HG02870 (cell line): ENCODE measurements around the gene PROZ.
"Not testable (repeated sequence)": the region's sequence is repeated elsewhere in the genome, so short reads cannot be mapped to it uniquely, and the experiment has no call there.

Experiments used
- ATAC-seq: cut with Tn5 transposase; IDR thresholded peaks from one replicate; pipeline ENCODE4 v1.9.1; 2021; ENCODE audit warnings: mild to moderate bottlenecking, moderate library complexity; ENCODE audit not compliant: unreplicated experiment

Gene PROZ, protein sequence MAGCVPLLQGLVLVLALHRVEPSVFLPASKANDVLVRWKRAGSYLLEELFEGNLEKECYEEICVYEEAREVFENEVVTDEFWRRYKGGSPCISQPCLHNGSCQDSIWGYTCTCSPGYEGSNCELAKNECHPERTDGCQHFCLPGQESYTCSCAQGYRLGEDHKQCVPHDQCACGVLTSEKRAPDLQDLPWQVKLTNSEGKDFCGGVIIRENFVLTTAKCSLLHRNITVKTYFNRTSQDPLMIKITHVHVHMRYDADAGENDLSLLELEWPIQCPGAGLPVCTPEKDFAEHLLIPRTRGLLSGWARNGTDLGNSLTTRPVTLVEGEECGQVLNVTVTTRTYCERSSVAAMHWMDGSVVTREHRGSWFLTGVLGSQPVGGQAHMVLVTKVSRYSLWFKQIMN

GRCh38 chr13:113157929-113158747 lies at the start of gene PROZ:
Gene PROZ (plus strand): TSS chr13:113158648. CDS start chr13:113158661, 13 bp downstream.
- ATAC-seq, result no peak

- no peak for ATAC-seq
Measured at GRCh38 chr13:113109151-113110047, 49.0 kb upstream of the PROZ start.

GRCh38 chr13:113110048-113110851 lies 48.2 kb upstream of the PROZ start:
- ATAC-seq, result no peak

GRCh38 chr13:113110852-113111315 lies 47.6 kb upstream of the PROZ start:
- no peak for ATAC-seq

- ATAC-seq, result not testable (repeated sequence)
Measured at GRCh38 chr13:113111821-113112220, 46.6 kb upstream of the PROZ start.

DNA sequence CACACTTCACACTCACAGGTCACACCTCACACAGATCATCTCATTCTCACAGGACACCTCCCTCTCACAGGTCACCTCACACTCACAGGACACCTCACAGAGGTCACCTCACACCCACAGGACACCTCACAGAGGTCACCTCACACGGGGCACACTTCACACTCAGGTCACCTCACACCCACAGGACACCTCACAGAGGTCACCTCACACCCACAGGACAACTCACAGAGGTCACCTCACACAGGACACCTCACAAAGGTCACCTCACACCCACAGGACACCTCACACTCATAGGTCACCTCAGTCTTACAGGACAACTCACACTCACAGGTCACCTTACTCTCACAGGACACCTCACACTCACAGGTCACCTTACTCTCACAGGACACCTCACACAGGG lies 46.0 kb upstream of the PROZ start:
- ATAC-seq, result not testable (repeated sequence)

DNA sequence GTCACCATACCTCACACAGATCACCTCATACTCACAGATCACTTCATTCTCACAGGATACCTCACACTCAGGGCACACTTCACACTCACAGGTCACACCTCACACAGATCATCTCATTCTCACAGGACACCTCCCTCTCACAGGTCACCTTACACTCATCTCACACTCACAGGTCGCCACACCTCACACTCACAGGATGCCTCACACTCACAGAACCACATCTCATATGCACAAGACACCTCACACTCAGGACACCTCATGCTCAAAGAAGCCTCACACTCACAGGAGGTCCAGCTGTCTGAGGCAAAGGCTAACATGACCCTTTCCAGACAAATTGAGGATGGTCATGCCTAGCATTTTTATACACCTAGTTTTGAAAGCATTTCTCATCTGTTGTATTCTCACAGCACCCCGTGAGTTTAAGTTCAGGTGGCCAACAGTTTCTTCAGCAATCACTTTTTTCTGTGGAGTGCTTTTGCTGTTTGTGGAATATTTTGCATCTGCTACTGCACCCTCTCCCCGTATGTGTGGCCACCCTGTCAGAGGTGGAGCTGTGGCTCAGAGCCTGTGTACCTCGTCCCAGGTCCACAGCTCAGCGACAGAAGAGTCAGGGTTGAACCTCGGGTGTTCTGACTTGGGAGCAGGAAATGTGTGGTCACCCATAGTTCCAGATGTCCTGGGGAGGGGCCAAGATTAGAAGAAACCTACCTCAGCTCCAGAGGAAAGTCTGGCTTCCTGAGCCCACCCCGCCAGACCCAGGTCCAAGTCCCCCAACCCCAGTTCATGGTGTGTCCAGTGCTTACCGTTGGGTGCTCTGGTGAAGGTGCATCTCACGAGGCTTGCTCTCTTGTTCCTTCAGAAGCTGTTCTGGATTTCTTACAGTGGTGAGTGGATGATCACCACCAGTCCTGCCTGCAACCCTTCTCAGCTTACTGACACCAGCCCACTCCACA lies 45.3 kb upstream of the PROZ start:
- ATAC-seq, result no peak

DNA sequence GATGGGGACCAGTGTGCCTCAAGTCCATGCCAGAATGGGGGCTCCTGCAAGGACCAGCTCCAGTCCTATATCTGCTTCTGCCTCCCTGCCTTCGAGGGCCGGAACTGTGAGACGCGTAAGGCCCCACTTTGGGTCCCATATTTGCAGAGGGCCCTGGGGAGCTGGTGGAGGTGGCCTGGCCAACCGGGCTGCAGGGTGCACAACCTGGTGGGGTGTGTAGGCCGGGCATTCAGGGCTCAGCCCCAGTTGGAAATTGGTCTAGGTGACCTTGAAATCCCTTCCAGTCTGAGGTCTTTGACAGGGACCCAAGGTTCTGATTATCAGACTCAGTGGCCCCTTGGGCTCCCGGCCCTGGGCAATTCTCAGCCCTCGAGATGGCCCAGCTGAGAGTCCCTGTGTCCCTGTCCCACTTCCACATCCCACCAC lies 44.6 kb upstream of the PROZ start:
- ATAC-seq, result no peak

DNA sequence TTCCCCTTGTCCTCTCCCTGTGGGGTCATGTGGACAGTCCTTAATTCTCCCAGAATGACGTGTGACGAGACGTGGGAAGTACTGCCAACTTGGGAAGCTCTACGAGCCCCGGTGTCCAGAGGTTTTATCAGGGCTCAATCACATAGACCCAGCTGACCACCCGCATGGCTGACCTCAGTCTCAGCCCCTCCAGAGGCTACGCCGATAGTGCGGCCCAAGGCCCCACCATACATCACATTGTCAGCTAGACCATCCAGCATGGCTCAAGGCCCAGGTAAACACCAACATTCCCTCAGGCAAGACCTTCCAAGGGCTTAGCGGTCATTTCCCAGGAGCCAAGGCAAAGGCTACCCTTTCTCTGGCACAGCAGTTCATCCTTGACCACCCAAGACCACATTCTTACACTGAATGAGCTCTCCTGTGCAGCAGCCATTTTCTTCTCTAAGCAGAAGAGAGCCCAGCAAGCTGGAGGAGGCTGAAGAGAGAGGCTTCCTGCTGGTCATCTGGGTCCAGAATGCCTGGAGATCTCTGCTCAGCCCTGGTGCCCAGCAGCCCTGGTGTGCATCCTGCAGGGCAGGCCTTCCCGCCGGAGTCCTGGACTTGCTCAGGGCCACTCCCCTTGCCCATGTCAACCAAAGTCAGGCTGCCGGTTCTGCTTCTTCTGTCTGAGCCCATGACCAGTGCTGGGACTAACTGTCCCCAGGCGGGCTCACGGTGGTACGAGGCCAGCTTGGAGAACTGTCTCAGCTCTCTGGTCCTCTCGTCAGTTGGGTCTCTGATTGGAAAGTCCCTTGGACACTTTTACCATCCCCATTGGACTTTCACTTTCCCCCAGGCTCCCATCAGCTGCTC lies 43.7 kb upstream of the PROZ start:
- no peak for ATAC-seq

DNA sequence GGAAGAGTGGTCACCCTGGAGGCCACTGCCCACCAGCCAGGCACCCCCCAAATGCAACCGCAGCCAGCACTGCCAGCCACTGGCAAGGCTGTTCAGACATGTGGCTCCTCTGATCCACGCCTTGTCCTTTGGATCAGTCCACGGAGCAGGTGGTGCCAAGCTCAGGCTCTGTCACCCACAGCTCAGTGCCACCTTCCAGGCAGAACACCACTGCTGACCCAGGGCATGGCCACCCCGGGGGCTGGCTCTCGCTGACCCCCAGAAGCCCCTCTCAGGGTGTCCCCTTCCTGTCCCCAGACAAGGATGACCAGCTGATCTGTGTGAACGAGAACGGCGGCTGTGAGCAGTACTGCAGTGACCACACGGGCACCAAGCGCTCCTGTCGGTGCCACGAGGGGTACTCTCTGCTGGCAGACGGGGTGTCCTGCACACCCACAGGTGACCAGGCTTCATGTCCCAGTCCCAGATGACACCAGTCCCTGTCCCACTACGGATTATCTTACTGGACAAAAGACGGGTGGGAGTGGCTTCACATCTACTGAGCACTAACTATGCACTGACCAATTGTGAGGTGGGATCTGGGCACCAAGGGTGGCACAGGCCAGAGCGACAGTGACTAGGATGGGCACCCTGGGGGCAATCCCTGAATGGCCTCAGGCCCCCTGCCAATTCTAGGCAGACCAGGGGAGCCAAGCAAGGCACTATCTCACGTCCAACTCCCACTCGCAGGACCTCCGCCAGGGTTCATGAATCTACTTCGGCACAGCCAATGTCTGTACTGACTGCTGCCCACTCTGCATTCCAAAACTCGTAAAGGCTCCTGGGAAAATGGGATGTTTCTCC lies 42.9 kb upstream of the PROZ start:
- no peak for ATAC-seq

GRCh38 chr13:113116206-113116800 lies 42.1 kb upstream of the PROZ start:
- ATAC-seq, result no peak

- no peak for ATAC-seq
Measured at GRCh38 chr13:113116871-113117271, 41.6 kb upstream of the PROZ start.

GRCh38 chr13:113117335-113117872 lies 41.0 kb upstream of the PROZ start:
- no peak for ATAC-seq

DNA sequence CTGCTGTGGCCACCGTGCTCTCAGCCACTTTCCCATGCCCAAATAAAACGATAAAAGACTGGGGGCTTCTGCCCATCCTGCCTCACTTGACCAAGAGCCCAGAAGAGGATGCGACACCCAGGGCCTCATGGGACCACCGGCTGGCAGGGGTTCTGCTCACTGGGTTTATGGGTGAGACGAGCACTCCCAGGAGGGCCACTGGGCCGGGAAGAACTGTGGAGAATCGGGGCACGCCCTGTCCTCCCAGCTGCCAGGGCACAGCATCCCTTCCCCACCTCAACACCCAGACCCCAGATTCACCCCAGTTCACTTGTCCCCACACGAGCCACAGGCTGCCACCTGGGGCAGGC lies 40.6 kb upstream of the PROZ start:
- ATAC-seq, result no peak

DNA sequence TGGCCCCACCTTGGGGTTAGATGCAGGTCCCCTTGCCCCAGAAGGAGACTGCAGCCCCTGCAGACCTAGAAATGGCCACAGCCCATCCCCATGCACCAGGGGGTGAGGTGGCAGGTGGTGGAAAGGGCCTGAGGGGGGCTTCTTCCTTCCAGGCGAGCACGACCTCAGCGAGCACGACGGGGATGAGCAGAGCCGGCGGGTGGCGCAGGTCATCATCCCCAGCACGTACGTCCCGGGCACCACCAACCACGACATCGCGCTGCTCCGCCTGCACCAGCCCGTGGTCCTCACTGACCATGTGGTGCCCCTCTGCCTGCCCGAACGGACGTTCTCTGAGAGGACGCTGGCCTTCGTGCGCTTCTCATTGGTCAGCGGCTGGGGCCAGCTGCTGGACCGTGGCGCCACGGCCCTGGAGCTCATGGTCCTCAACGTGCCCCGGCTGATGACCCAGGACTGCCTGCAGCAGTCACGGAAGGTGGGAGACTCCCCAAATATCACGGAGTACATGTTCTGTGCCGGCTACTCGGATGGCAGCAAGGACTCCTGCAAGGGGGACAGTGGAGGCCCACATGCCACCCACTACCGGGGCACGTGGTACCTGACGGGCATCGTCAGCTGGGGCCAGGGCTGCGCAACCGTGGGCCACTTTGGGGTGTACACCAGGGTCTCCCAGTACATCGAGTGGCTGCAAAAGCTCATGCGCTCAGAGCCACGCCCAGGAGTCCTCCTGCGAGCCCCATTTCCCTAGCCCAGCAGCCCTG lies 40.0 kb upstream of the PROZ start:
- no peak for ATAC-seq
